Vagina (tissue), 2 donors: ENCODE measurements around the gene BNC2. TPM values are rescaled to one million over a fixed set of nuclear protein-coding genes. Genes with fewer than 3 reads are reported as not detected.

ENCODE experiments used
- DNase-seq, 2 donors: peaks; one replicate each; pipeline ENCODE4 v3.0.0-alpha.2; 2017; ENCODE audit errors: extremely low spot score in 2 of 2
- H3K27ac ChIP-seq: fragments of 200-600 bp; sonication (generic); one replicate; pipeline ENCODE4 v1.5.1; 2019
- H3K27me3 ChIP-seq: fragments of 200-600 bp; sonication (generic); one replicate; pipeline ENCODE4 v1.5.1; 2019
- H3K36me3 ChIP-seq, 2 donors: fragments of 200-600 bp; sonication (generic); one replicate each; pipeline ENCODE4 v1.5.1; 2017 to 2019
- H3K4me1 ChIP-seq: fragments of 200-600 bp; sonication (generic); one replicate; pipeline ENCODE4 v1.5.1; 2019
- H3K4me3 ChIP-seq, 2 donors: fragments of 200-600 bp; sonication (generic); 1 replicate in 1 of 2; 2 replicates in 1 of 2; pipeline ENCODE4 v1.5.1; 2016 to 2019
- H3K9me3 ChIP-seq: fragments of 200-600 bp; sonication (generic); one replicate; pipeline ENCODE4 v1.5.1; 2019
- CTCF ChIP-seq, 3 experiments: fragments of 450-650 bp in 2 of 3; fragments of 200-600 bp in 1 of 3; sonication (generic) in 1 of 3; IDR thresholded peaks; one replicate each; pipeline ENCODE4 v1.5.1; 2017 to 2019; ENCODE audit warnings: antibody characterized with exemption in 3 of 3, mild to moderate bottlenecking in 2 of 3, moderate library complexity in 2 of 3
- POLR2A ChIP-seq, 2 donors: fragments of 450-650 bp; IDR thresholded peaks; one replicate each; pipeline ENCODE4 v1.6.1; 2017; ENCODE audit warnings: antibody characterized with exemption in 2 of 2, mild to moderate bottlenecking in 2 of 2, moderate library complexity in 2 of 2
- POLR2AphosphoS5 ChIP-seq, 2 donors: sonication (generic); formaldehyde crosslinking; IDR thresholded peaks; one replicate each; pipeline ENCODE4 v1.9.0; 2017; ENCODE audit warnings: antibody characterized with exemption in 2 of 2, mild to moderate bottlenecking in 2 of 2, low read depth in 1 of 2; ENCODE audit not compliant: insufficient read depth in 1 of 2
- intact Hi-C: fragments of 100-400 bp; cut with DNase I; formaldehyde crosslinking; loops from one replicate; pipeline ENCODE4 v1.15.1; 2023
- total RNA-seq: library from RNA; depleted of rRNA; stranded (reverse); fragments of >200 nt; gene quantifications from one replicate; pipeline ENCODE4 v1.2.3, GENCODE V29; 2016

BNC2 gene
- total RNA-seq, 1 donor from 2014 or later, result 33.9 TPM

DNA sequence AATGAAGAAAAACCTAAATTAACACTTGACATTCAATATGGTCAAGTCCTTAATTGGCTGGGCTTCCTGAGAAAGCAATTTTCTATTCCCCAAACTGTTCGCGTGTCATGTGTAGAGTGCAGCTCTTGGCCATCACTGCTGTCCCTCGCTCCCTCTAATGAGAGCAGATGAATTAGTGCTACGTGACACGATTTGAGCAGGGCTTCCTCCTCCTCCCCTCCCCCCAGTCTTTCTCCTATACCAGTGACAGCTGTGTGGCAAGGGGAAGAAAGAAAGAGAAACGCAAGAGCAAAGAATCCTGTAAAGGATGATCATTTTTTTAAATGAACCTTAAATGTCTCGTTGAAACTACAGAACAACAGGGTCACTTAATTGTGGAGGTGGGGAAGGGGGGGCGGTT lies 159.6 kb downstream of the BNC2 start:
- TF ChIP-seq POLR2AphosphoS5 (IDR thresholded peaks at IDR 0.05; ENCODE audit: insufficient read depth in 1 of 2, low read depth in 1 of 2) (no peak), POLR2A (IDR thresholded peaks at IDR 0.05) (no peak), CTCF (IDR thresholded peaks at IDR 0.05) (no peak)
- Histone ChIP-seq H3K36me3 (no peaks in the 10 kb centered on the region), H3K4me1 (peaks cover 6% of the 10 kb centered on the region), H3K4me3 (no peak overlapping the region), H3K27ac (no peak overlapping the region), H3K27me3 (no peaks in the 10 kb centered on the region), H3K9me3 (no peaks in the 10 kb centered on the region)
- intact Hi-C loops, result no loop called here
- no peak for DNase-seq

DNA sequence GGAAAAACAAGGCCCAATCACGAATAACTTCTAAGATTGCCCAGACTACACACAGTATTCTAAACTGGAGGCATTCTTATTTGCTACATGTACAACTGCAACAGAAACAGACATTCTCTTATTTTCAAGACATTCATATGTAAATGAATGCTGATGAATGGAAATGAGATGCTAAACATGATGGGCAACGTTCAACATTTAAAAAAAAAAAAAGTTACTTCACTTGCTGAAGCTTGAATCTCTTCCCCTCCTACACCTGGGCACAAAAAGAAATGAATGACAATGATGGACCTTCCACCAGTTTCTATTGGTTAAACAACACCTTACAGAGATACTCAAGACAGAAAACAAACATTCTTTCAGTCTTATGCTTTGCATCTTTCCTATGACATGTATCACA lies 160.5 kb downstream of the BNC2 start:
- Histone ChIP-seq H3K9me3 (no peaks in the 10 kb centered on the region), H3K4me3 (no peak overlapping the region), H3K36me3 (no peaks in the 10 kb centered on the region), H3K4me1 (no peaks in the 10 kb centered on the region), H3K27ac (no peak overlapping the region), H3K27me3 (no peaks in the 10 kb centered on the region)
- TF ChIP-seq CTCF (IDR thresholded peaks at IDR 0.05), result no peak
- no peak for TF ChIP-seq POLR2AphosphoS5 (IDR thresholded peaks at IDR 0.05; ENCODE audit: insufficient read depth in 1 of 2, low read depth in 1 of 2)
- no peak for TF ChIP-seq POLR2A (IDR thresholded peaks at IDR 0.05)
- intact Hi-C loops, result no loop called here
- no peak for DNase-seq

GRCh38 chr9:16708656-16709435 lies 161.6 kb downstream of the BNC2 start:
- peaks cover 5% of the 10 kb centered on the region for H3K4me1 ChIP-seq

DNA sequence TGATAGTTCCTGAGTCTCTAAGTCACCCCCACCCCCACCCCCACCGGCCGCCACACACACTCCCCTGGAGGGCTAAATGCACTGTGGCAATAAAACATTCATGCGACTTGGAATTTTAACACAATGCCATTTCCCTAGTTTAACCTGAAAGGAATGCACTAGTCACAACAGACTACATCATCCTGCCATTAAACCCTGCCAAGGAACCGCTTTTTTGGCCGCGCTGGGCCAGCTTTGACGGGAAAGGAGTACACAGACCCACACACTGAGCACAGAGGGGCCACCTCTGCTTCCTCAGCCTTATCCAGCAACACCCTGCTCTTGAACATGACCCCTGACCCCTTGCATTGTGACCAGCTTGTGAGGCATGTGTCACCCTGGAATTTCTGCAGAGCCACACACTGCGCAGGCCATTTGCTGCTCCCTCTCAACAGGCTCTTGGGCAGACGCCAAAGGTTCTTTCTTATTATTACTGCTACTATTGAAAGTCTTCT lies 165.3 kb downstream of the BNC2 start:
- Histone ChIP-seq H3K9me3 (no peaks in the 10 kb centered on the region), H3K27me3 (no peaks in the 10 kb centered on the region), H3K36me3 (no peaks in the 10 kb centered on the region), H3K4me1 (peaks cover 13% of the 10 kb centered on the region), H3K4me3 (peak overlapping the region; percentile 34 to 48), H3K27ac (peak overlapping the region; percentile 73)
- peak in 1 of 2 donors; percentile 95 for DNase-seq
- intact Hi-C loops, result no loop called here
- peak; percentile 38 to 80 for TF ChIP-seq POLR2AphosphoS5 (IDR thresholded peaks at IDR 0.05; ENCODE audit: insufficient read depth in 1 of 2, low read depth in 1 of 2)
- TF ChIP-seq CTCF (IDR thresholded peaks at IDR 0.05), result no peak

More at GRCh38 chr9:16708656-16709435, 161.6 kb downstream of the BNC2 start:
- peak overlapping the region; percentile 3 for H3K27ac ChIP-seq
- no peak for DNase-seq
- no peaks in the 10 kb centered on the region for H3K9me3 ChIP-seq
- TF ChIP-seq CTCF (IDR thresholded peaks at IDR 0.05) (no peak), POLR2A (IDR thresholded peaks at IDR 0.05) (no peak), POLR2AphosphoS5 (IDR thresholded peaks at IDR 0.05; ENCODE audit: insufficient read depth in 1 of 2, low read depth in 1 of 2) (no peak)
- H3K36me3 ChIP-seq, result no peaks in the 10 kb centered on the region
- intact Hi-C loops, result no loop called here
- no peak overlapping the region for H3K4me3 ChIP-seq
- no peaks in the 10 kb centered on the region for H3K27me3 ChIP-seq
